HepG2 (cell line): ENCODE data around the gene RNU11. TPM values are rescaled to one million over a fixed set of nuclear protein-coding genes. Genes with fewer than 3 reads are reported as not detected.

Source experiments
- BRF2 ChIP-seq: sonication (generic); formaldehyde crosslinking; IDR thresholded peaks from 2 replicates; pipeline ENCODE4 v1.8.1; 2022; ENCODE audit warnings: mild to moderate bottlenecking, missing genetic modification reagents
- DNMT1 ChIP-seq: sonication (generic); formaldehyde crosslinking; IDR thresholded peaks from 2 replicates; pipeline ENCODE4 v1.5.1; 2020; ENCODE audit warnings: mild to moderate bottlenecking, missing genetic modification reagents
- ELF1 ChIP-seq: sonication (generic); formaldehyde crosslinking; IDR thresholded peaks from 2 replicates; pipeline ENCODE4 v1.4.0; 2020; ENCODE audit warnings: missing genetic modification reagents
- FOXP1 ChIP-seq, 2 experiments: fragments of 450-650 bp in 1 of 2; IDR thresholded peaks; 2 replicates each; pipeline ENCODE4 v1.6.1; 2017 to 2018; ENCODE audit warnings: antibody characterized with exemption in 1 of 2
- GLI4 ChIP-seq: sonication (generic); formaldehyde crosslinking; IDR thresholded peaks from 2 replicates; pipeline ENCODE4 v1.5.1; 2020; ENCODE audit warnings: missing genetic modification reagents, mild to moderate bottlenecking, moderate library complexity, borderline replicate concordance
- HMG20B ChIP-seq: conservative IDR thresholded peaks from 2 replicates; pipeline ENCODE4 v1.6.1; 2016; ENCODE audit warnings: missing genetic modification reagents, missing compliant biosample characterization
- MEIS2 ChIP-seq: sonication (generic); formaldehyde crosslinking; IDR thresholded peaks from 2 replicates; pipeline ENCODE4 v1.9.0; 2021; ENCODE audit warnings: mild to moderate bottlenecking, missing genetic modification reagents
- MTA3 ChIP-seq: sonication (generic); formaldehyde crosslinking; IDR thresholded peaks from 2 replicates; pipeline ENCODE4 v1.4.0; 2020; ENCODE audit warnings: missing genetic modification reagents
- NBN ChIP-seq: fragments of 450-650 bp; conservative IDR thresholded peaks from 2 replicates; pipeline ENCODE4 v1.6.1; 2017
- PBX2 ChIP-seq: IDR thresholded peaks from 2 replicates; pipeline ENCODE4 v1.6.1; 2016; ENCODE audit warnings: control low read depth
- RARG ChIP-seq: sonication (generic); formaldehyde crosslinking; IDR thresholded peaks from 2 replicates; pipeline ENCODE4 v1.4.0; 2020; ENCODE audit warnings: low read depth, mild to moderate bottlenecking, missing genetic modification reagents
- TFDP1 ChIP-seq: IDR thresholded peaks from 2 replicates; pipeline ENCODE4 v1.6.1; 2016; ENCODE audit warnings: missing compliant biosample characterization, missing genetic modification reagents, borderline replicate concordance
- TOE1 ChIP-seq: sonication (generic); formaldehyde crosslinking; IDR thresholded peaks from 2 replicates; pipeline ENCODE4 v1.4.0; 2020; ENCODE audit warnings: mild to moderate bottlenecking, missing genetic modification reagents
- TOPORS ChIP-seq: sonication (generic); formaldehyde crosslinking; IDR thresholded peaks from 2 replicates; pipeline ENCODE4 v1.8.0; 2023; ENCODE audit warnings: mild to moderate bottlenecking, missing genetic modification reagents
- ZBTB10 ChIP-seq: sonication (generic); formaldehyde crosslinking; IDR thresholded peaks from 2 replicates; pipeline ENCODE4 v1.4.0; 2020; ENCODE audit warnings: missing genetic modification reagents, borderline replicate concordance
- ZFP41 ChIP-seq: sonication (generic); formaldehyde crosslinking; IDR thresholded peaks from 2 replicates; pipeline ENCODE4 v1.4.0; 2020; ENCODE audit warnings: mild to moderate bottlenecking, missing genetic modification reagents, borderline replicate concordance
- ZNF430 ChIP-seq: sonication (generic); formaldehyde crosslinking; IDR thresholded peaks from 2 replicates; pipeline ENCODE4 v1.9.0; 2021; ENCODE audit warnings: mild to moderate bottlenecking, missing genetic modification reagents
- ZNF768 ChIP-seq: sonication (generic); formaldehyde crosslinking; IDR thresholded peaks from 2 replicates; pipeline ENCODE4 v1.4.0; 2020; ENCODE audit warnings: missing genetic modification reagents
- polyA plus RNA-seq, 8 experiments: library from polyadenylated mRNA; depleted of rRNA in 3 of 8; stranded (reverse) in 7 of 8; unstranded in 1 of 8; fragments of >200 nt; fragmentation: Illumina TruSeq in 4 of 8; extraction: Trizol in 4 of 8; gene quantifications; 2 replicates each; pipeline versions ENCODE4 v1.2.1 to v1.2.3, GENCODE V29; 2011 to 2016; ENCODE audit warnings: low read depth in 4 of 8, missing spikeins in 1 of 8, mixed read lengths in 1 of 8; ENCODE audit not compliant: insufficient read depth in 1 of 8
- total RNA-seq, 5 experiments: library from RNA; depleted of rRNA; stranded (reverse); fragments of >200 nt; fragmentation: Illumina TruSeq; extraction: Trizol; gene quantifications; 2 replicates each; pipeline ENCODE4 v1.2.3, GENCODE V29; 2016; ENCODE audit warnings: low read depth in 1 of 5
- TF ChIP-seq, protein P1 (sequence below): sonication (generic); formaldehyde crosslinking; IDR thresholded peaks from 2 replicates; pipeline ENCODE4 v1.9.0; 2021; ENCODE audit warnings: missing genetic modification reagents, mild to moderate bottlenecking, borderline replicate concordance
- TF ChIP-seq, protein P2 (sequence below): IDR thresholded peaks from 2 replicates; pipeline ENCODE4 v1.6.1; 2016; ENCODE audit warnings: mild to moderate bottlenecking, missing biosample characterization, missing genetic modification reagents
- TF ChIP-seq, protein P3 (sequence below): sonication (generic); formaldehyde crosslinking; IDR thresholded peaks from 2 replicates; pipeline ENCODE4 v1.8.1; 2023; ENCODE audit warnings: mild to moderate bottlenecking, missing genetic modification reagents, borderline replicate concordance

Gene RNU11
- total and polyA plus RNA-seq, 2 of the 13 experiments (the other 11 are each of a cell fraction or from before 2014, with no cell fraction given): not detected

DNA sequence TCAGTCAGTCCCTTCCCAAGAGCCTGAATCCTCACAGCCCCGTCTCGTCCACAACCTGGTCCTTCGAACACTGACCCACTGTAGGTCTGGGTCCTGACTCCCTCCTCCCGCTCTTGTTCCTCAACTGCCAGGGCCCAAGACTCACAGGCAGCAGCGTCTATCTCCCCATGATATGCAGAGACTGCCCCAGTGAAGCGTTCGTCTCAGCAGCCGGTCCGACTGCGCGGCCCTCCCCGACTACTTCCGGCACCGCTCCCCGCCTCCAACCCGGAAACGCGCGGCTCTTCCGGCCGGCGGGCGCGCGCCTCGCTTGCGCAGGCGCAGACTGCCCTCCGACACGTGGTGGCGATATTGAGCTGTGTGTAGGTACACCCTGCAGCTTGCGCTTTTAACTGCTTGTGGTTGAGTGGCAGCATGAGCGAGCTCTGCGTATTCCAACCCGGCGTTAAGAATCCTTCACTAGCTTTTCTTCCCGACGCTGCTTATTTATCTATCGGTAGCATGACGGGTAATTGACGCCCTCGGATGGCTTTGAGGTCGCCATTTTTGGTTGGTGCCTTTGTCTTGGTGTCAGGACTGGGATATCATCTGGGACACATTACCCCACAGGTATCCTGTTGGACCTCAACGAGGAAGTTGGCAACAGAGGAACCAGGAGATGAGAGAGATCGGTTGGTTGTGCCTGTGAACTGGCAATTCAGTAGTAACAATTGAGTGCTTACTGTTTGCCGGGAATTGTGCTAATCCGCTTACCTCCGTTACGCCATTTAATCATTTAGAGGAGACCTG lies 5.4 kb upstream of the RNU11 start, which contains the start of gene TAF12 (continued):
- TF ChIP-seq, protein P1, sequence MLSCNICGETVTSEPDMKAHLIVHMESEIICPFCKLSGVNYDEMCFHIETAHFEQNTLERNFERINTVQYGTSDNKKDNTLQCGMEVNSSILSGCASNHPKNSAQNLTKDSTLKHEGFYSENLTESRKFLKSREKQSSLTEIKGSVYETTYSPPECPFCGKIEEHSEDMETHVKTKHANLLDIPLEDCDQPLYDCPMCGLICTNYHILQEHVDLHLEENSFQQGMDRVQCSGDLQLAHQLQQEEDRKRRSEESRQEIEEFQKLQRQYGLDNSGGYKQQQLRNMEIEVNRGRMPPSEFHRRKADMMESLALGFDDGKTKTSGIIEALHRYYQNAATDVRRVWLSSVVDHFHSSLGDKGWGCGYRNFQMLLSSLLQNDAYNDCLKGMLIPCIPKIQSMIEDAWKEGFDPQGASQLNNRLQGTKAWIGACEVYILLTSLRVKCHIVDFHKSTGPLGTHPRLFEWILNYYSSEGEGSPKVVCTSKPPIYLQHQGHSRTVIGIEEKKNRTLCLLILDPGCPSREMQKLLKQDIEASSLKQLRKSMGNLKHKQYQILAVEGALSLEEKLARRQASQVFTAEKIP (CRISPR knock-in tag): no peak
- TF ChIP-seq ZNF768 (peak; percentile 72), ELF1 (CRISPR knock-in tag) (peak; percentile 99), RARG (CRISPR knock-in tag) (no peak), BRF2 (CRISPR knock-in tag) (no peak), GLI4 (no peak; the same call in 1 of the 2 replicates), MEIS2 (CRISPR knock-in tag) (peak; percentile 86), ZBTB10 (CRISPR knock-in tag) (no peak), FOXP1 (IDR thresholded peaks at IDR 0.05) (no peak), FOXP1 (CRISPR knock-in tag; IDR thresholded peaks at IDR 0.05) (no peak), PBX2 (peak; percentile 67), HMG20B (CRISPR knock-in tag) (0 out of 2 replicates have a peak, but pooled peaks have one; percentile 28), DNMT1 (no peak), ZNF430 (peak; percentile 92; the same call in 1 of the 2 replicates), TOPORS (CRISPR knock-in tag) (peak; percentile 53; the same call in 1 of the 2 replicates), TFDP1 (CRISPR knock-in tag) (peak; percentile 89; the same call in 1 of the 2 replicates), TOE1 (CRISPR knock-in tag) (peak; percentile 45; the same call in 1 of the 2 replicates), MTA3 (no peak), ZFP41 (CRISPR knock-in tag) (no peak), NBN (no peak)
- TF ChIP-seq, protein P2, sequence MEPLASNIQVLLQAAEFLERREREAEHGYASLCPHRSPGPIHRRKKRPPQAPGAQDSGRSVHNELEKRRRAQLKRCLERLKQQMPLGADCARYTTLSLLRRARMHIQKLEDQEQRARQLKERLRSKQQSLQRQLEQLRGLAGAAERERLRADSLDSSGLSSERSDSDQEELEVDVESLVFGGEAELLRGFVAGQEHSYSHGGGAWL: peak; percentile 85; the same call in 1 of the 2 replicates
- TF ChIP-seq, protein P3, sequence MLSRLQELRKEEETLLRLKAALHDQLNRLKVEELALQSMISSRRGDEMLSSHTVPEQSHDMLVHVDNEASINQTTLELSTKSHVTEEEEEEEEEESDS (CRISPR knock-in tag): peak; percentile 58; the same call in 1 of the 2 replicates
